ENCODE results near the gene CDH6.

Gene CDH6

DNA sequence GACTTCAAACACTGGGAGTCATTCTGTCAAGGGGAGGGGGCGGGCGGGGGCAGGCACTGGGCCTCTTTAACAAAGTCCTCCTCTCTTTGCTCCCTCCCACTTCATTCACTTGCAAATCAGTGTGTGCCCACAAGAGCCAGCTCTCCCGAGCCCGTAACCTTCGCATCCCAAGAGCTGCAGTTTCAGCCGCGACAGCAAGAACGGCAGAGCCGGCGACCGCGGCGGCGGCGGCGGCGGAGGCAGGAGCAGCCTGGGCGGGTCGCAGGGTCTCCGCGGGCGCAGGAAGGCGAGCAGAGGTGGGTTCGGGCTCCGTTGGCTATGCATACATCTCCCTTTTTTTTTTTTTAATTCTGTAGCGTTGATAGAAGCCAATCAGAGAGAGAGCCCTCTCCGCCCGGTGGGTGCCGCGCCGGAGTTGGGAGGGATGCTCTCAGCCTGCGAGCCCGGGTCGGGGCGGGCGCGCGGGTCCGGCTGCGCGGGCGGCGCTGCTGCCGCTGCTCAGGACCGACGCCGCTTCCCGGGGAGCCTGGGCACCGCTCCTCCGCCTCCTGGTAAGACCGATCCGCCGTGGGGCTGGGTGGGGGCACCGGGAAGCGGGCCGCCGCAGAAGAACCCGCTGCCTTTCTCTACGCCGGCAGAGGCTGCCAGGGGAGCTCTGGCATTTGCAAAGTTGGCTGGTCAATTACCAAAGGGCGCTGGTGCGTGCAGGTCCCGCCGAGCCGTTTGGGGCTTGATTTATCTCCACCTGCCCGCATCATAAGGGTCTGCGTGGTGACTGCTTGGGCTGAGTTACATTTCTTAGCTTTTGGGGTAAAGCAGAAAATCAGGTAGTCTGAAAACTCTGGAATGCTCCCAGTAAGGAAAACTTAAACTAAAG is at the start of gene CDH6:
Gene CDH6, plus strand, starts transcription at position 96 of the 877 bp plus-strand sequence. CDS start 73,788 bp downstream, outside the sequence.
- DNase-seq (ENCODE audit: low read depth in 1 of 2, low spot score in 1 of 2), result no peak

GRCh38 chr5:31144364-31144763 is 49.1 kb upstream of the CDH6 start:
- no peak for DNase-seq (ENCODE audit: low read depth in 1 of 2, low spot score in 1 of 2)

GRCh38 chr5:31148959-31149475 is 44.5 kb upstream of the CDH6 start:
- no peak for DNase-seq (ENCODE audit: low read depth in 1 of 2, low spot score in 1 of 2)

GRCh38 chr5:31153521-31153920 is 40.0 kb upstream of the CDH6 start:
- DNase-seq (ENCODE audit: low read depth in 1 of 2, low spot score in 1 of 2), result no peak

DNA sequence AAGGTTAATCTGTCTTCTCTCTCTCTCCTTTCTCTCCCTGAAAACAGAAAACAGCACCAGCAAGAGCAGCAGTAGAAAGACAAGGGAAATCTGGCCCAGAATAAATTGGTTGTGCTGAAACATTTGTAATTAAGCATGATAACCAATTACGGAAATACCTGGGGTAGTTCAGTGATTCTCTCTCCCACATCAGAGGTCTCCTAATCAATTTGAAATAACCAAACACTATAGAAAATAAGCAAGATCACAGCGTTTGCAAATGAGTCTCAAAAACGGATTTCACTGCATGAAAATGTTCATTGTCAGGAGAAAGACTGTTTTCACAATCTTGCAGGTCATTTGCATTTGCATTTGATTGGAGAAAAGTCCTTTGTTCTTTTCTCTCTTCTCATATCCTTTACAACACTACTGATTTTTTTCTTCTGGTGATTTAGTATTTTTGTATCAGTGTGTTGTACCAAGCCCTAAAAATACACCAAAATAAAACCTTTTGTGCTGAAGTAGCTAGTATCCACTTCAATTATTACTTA is 36.8 kb upstream of the CDH6 start:
- DNase-seq (ENCODE audit: low read depth in 1 of 2, low spot score in 1 of 2), result no peak

- DNase-seq (ENCODE audit: low read depth in 1 of 2, low spot score in 1 of 2), result no peak
Observed at GRCh38 chr5:31157720-31158119, 35.8 kb upstream of the CDH6 start.

GRCh38 chr5:31158686-31159085 is 34.8 kb upstream of the CDH6 start:
- no peak for DNase-seq (ENCODE audit: low read depth in 1 of 2, low spot score in 1 of 2)

- DNase-seq (ENCODE audit: low read depth in 1 of 2, low spot score in 1 of 2), result no peak
Observed at GRCh38 chr5:31161781-31162181, 31.7 kb upstream of the CDH6 start.

- DNase-seq (ENCODE audit: low read depth in 1 of 2, low spot score in 1 of 2), result no peak
Observed at GRCh38 chr5:31165729-31166128, 27.8 kb upstream of the CDH6 start.

DNA sequence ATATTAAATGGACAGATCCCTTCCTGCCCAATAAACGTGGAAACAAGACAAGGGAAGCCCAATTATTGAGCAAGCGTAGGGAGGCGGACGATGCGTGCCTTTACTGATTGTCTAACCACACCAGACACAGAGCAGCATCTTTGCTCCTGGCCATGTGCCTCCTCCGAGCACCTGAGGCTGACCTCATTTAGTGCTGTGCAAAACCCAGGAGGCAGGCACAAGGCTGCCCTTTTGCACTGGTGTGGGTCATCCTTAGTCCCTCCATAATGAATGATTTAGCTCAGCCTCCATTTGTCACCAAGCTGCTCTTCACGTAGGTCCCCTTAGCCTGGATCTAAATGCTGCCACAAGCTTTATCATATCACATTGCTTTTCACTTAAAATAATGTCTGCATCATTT is 24.1 kb upstream of the CDH6 start:
- DNase-seq (ENCODE audit: low read depth in 1 of 2, low spot score in 1 of 2), result no peak

DNA sequence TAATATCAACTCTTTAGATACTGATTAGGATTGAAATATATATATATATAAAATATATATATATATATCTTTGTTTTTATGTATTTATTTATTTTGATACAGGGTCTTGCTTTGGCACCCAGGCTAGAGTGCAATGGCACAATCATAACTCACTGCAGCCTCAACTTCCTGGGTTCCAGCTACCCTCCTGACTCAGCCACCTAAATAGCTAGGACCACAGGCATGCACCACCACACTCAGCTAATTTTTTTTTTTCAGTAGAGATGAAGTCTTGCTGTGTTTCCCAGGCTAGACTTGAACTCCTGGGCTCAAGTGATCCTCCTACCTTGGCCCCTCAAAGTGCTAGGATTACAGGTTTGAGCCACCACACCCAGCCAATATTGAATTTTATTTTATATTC is 20.6 kb upstream of the CDH6 start:
- no peak for DNase-seq (ENCODE audit: low read depth in 1 of 2, low spot score in 1 of 2)

DNA sequence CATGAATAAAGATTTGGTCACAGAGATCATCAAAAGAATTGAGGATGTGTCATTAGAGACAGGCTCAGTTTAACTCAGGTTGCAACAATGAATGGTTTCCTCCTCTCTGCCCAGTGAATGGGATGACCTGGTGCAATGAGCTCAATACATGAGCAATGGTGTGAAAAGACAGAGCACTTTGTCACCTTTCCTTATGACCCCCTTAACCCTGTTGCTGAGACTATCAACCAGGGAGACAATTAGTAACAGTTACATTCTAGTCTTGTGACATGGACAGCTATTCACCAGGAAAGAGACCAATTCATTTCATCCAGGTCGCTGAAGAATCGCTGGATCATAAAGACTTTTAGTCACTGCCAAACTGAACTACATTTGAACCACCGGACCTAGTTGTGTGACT is 19.9 kb upstream of the CDH6 start:
- no peak for DNase-seq (ENCODE audit: low read depth in 1 of 2, low spot score in 1 of 2)

- DNase-seq (ENCODE audit: low read depth in 1 of 2, low spot score in 1 of 2), result no peak
Observed at GRCh38 chr5:31181376-31181987, 12.0 kb upstream of the CDH6 start.

GRCh38 chr5:31182136-31182535 is 11.3 kb upstream of the CDH6 start:
- no peak for DNase-seq (ENCODE audit: low read depth in 1 of 2, low spot score in 1 of 2)

DNA sequence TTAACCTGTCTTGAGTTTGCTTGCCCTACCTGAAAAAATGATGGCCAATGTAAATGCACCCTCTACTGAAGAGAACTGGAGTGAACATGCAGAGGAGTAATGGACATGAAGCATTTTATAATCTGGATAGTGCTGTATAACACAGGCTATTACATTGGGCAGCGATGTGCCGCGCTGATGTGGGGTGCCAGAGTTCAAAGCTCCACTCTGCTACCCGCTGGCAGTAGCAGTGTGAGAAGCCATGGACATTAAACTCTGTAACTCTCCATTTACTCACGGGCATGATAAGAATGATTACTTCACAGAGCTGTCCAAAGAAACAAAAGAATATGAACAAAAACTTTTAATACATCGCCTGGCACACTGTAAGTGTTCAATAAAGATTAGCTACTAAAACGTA is 7.5 kb upstream of the CDH6 start:
- DNase-seq (ENCODE audit: low read depth in 1 of 2, low spot score in 1 of 2), result no peak

GRCh38 chr5:31186672-31187267 is 6.7 kb upstream of the CDH6 start:
- DNase-seq (ENCODE audit: low read depth in 1 of 2, low spot score in 1 of 2), result no peak

DNA sequence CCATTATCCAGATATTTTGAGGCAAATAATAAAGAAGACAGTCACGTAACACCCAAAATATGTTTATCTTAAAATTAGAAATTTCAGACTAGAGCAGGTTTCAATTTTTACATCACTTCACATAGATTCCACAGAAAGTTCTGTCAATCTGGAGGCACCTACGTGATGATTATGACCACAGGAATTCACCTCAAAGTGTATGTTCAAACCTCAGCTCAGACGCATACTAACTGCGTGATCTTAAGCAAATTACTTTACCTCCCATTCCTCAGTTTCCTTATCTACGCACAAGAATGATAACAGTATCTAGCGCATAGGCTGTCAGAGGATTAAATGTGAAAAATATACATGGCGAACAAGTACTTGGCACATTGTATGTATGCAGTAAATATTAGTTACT is 5.9 kb upstream of the CDH6 start:
- DNase-seq (ENCODE audit: low read depth in 1 of 2, low spot score in 1 of 2), result no peak

DNA sequence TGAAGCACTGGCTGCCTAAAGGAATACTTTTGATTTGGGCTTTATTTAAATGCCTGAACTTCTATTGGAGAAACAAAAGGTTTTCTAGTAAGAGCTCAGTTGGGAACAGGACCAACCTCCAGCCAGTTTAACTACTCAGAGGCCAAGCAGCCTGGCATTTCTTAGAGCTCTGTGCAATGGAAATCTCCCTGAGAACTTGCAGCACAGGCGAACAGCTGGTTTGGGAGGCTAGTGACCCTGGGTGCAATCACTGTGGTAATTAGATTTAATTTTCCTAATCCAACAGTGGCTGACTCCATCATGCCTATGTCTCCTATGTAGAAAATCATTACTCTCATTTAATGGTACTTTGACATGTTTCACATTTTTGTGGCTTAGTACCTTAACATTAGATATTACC is 1.0 kb upstream of the CDH6 start:
- DNase-seq (ENCODE audit: low read depth in 1 of 2, low spot score in 1 of 2), result no peak

DNA sequence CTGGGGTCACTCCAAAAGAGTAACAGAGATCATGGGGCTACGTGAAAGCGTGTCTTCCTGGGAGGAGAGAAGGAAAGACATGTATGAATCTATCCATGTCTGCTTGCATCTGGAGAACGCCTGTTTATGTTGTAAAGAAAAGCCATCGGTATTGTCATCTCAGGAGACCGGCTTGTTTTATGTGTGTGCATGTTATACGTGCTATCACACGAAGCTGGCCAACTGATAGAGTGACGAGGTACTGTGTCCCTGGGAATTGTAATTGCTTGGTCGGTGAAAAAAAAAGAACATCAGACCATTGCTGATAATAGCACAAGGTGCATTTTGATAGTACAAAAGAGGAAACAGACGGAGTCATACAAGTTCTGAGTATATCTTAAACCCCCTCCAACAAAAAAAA is 370 bp upstream of the CDH6 start:
- no peak for DNase-seq (ENCODE audit: low read depth in 1 of 2, low spot score in 1 of 2)

DNA sequence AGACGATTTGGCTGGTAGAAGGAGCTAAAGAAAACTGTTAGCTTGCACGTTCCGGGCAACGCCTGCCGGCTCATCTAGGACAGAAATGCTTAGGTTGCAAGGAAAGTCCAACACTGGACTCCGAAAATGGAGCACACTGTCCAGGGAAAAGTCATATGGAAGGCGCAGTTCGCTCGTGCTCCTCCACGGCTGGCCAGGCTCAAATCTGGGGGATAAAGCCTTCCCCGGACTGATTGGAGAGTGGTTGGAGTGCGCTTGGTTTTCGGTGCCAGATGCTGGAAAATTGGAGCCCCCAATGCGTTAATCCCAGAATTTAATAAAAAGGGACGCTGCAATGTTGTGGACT is 955 bp downstream of the CDH6 start:
- no peak for DNase-seq (ENCODE audit: low read depth in 1 of 2, low spot score in 1 of 2)

- DNase-seq (ENCODE audit: low read depth in 1 of 2, low spot score in 1 of 2), result no peak
Observed at GRCh38 chr5:31194892-31195555, 1.5 kb downstream of the CDH6 start.
